ENCODE measurements around the gene FGF6. TPM values are rescaled to one million over a fixed set of nuclear protein-coding genes. Genes with fewer than 3 reads are reported as not detected.

Gene FGF6
- total RNA-seq, 1 donor from 2014 or later = not detected

DNA sequence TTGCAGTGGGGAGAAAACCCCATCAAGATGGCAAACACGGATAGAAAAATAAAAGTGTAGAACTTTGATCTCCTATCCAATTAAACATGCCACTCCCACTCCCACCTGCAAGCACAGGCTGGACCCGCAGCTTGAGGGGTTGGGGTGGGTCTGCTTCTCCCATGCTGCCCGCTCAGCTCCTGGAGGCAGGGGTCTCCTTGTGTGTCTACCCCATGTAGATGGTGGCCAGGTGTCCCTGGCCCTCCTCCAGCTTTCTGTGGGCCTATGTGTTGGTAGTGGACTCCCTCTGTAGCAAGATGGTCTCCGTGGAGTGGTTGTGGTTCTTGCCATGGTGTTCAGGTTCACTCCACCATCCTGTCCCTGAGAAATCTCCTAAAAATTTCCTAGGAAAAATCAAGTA, 42.6 kb downstream of the FGF6 start:
- no peaks in the 10 kb centered on the region for H3K9me3 Mint-ChIP-seq
- no peaks in the 10 kb centered on the region for H3K36me3 Mint-ChIP-seq (ENCODE audit: low read depth)
- H3K4me1 Mint-ChIP-seq (ENCODE audit: low read depth) = no peaks in the 10 kb centered on the region
- DNase-seq (ENCODE audit: low spot score) = no peak
- H3K27me3 Mint-ChIP-seq (ENCODE audit: insufficient read depth) = peaks cover 18% of the 10 kb centered on the region
- intact Hi-C loops (cut with micrococcal nuclease) = no loop called here
- no peak overlapping the region for H3K27ac Mint-ChIP-seq
- H3K4me3 Mint-ChIP-seq = no peak overlapping the region

DNA sequence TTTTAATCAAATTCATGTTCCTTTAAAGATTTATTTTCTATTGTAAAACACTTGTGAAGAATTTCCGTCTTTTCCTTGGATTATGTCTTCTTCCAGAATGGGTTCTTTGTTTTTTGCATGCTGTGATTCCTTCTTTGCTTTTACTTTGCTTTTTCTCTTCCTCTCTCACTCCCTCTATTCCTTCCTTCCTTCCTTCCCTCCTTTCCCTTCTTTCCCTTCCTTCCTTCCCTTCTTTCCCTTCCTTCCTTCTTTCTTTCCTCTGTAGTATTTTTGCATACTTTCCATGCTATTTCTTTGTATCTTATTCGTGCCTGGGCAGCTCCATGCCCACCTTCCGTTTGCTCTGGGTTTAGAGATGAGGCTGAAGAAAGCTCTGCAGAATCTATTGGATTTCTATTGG, 44.5 kb downstream of the FGF6 start:
- peaks cover 16% of the 10 kb centered on the region for H3K27me3 Mint-ChIP-seq (ENCODE audit: insufficient read depth)
- H3K4me3 Mint-ChIP-seq = no peak overlapping the region
- H3K9me3 Mint-ChIP-seq = no peaks in the 10 kb centered on the region
- intact Hi-C loops (cut with micrococcal nuclease) = no loop called here
- no peaks in the 10 kb centered on the region for H3K4me1 Mint-ChIP-seq (ENCODE audit: low read depth)
- no peak overlapping the region for H3K27ac Mint-ChIP-seq
- no peaks in the 10 kb centered on the region for H3K36me3 Mint-ChIP-seq (ENCODE audit: low read depth)
- DNase-seq (ENCODE audit: low spot score) = no peak

DNA sequence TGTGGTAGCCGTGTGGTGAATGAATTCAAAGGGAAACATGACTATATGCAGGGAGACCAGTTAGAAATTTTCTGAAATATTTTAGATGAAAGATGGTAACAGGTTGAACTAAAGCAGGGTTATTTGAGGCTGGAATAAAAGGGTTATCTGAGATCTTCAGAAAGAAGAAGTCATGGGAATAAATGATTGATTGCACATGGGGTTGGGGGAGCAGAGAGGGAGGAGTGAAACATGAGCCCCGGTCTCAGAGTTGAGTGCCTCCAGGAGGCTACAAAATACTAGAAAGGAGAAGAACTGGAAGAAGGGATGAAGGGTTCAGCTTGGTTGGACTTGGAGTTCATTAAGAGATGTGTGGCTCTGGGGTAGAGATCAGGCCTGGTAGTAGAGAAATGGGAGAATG, 49.8 kb downstream of the FGF6 start:
- no peak overlapping the region for H3K4me3 Mint-ChIP-seq

DNA sequence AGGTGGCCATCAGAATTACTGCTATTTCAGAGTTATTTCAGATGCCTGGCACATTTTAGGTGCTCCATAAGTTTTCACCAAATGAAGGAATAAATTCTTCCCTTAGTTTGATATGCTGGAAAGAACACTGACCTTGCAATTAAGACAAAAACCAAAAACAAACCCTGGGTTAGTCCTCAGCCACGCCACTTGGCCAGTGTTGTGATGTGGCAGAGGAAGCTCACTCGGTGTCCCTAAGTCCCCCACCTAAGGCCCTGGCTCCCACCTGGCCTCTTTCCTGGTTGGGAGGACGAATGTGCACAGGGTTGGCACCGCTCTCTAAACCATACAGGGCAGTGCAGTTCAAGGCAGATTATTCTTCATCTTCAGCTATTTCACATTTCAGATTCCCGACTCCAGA, 52.4 kb downstream of the FGF6 start:
- Mint-ChIP-seq H3K4me1 (ENCODE audit: low read depth) (no peaks in the 10 kb centered on the region), H3K27ac (no peak overlapping the region)

More for the DNA sequence above, 49.8 kb downstream of the FGF6 start:
- H3K36me3 Mint-ChIP-seq (ENCODE audit: low read depth) = no peaks in the 10 kb centered on the region
- H3K9me3 Mint-ChIP-seq = no peaks in the 10 kb centered on the region
- H3K27me3 Mint-ChIP-seq (ENCODE audit: insufficient read depth) = peaks cover 37% of the 10 kb centered on the region
- H3K4me1 Mint-ChIP-seq (ENCODE audit: low read depth) = no peaks in the 10 kb centered on the region
- intact Hi-C loops (cut with micrococcal nuclease) = no loop called here
- no peak overlapping the region for H3K27ac Mint-ChIP-seq
- no peak for DNase-seq (ENCODE audit: low spot score)

DNA sequence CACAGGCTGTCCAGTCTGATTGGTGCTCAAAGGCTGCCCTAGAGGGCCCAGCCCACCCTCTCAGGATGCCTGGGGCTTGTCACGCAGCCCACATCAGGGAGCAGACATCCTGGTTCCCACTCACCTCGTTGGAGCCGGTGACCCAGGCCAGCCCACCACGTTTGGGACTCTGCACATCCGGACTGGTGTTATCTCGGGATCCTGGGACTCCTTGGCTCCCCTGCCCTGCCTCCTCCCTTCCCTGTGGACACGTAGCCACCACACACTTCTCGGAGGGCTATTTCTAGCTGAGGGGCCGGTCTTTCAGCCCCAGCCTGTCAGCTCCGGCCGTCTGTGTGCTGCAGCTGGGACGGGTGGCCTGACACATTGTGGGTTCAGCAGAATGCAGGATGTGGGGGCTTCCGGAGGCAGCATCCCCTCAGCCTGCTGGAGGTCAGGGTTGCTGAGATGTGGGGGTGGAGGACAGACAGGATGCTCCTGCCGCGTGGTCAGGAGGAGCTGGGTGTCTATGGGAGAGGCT, 53.3 kb downstream of the FGF6 start:
- Mint-ChIP-seq H3K9me3 (no peaks in the 10 kb centered on the region), H3K27ac (no peak overlapping the region), H3K4me3 (no peak overlapping the region), H3K27me3 (ENCODE audit: insufficient read depth) (peaks cover 34% of the 10 kb centered on the region), H3K36me3 (ENCODE audit: low read depth) (no peaks in the 10 kb centered on the region), H3K4me1 (ENCODE audit: low read depth) (no peaks in the 10 kb centered on the region)
- no peak for DNase-seq (ENCODE audit: low spot score)
- intact Hi-C loops (cut with micrococcal nuclease) = no loop called here

More for the DNA sequence above, 52.4 kb downstream of the FGF6 start:
- Mint-ChIP-seq H3K9me3 (no peaks in the 10 kb centered on the region), H3K36me3 (ENCODE audit: low read depth) (no peaks in the 10 kb centered on the region), H3K4me3 (no peak overlapping the region), H3K27me3 (ENCODE audit: insufficient read depth) (peaks cover 34% of the 10 kb centered on the region)
- DNase-seq (ENCODE audit: low spot score) = no peak
- intact Hi-C loops (cut with micrococcal nuclease) = no loop called here

DNA sequence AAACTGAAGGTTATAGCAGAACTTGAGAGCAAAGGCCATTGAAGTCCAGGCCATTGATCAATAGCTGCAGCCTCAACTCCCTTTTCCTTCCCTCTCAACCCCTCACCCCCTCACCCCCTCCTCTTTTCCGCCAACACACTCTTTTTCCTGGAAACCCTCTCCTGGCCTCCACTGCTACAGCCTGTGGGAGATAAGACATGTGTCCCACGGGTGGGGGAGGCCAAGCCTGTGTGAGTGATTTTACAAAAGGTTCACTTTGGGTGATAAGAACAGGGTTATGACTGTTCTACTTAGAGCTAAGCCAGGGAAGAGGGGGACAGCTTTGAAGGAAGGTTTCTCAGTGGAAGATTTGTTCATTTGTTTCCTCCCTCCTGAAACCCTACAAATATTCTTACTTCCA, 57.0 kb downstream of the FGF6 start:
- Mint-ChIP-seq H3K4me3 (no peak overlapping the region), H3K4me1 (ENCODE audit: low read depth) (no peaks in the 10 kb centered on the region), H3K36me3 (ENCODE audit: low read depth) (no peaks in the 10 kb centered on the region), H3K27ac (no peak overlapping the region), H3K27me3 (ENCODE audit: insufficient read depth) (peaks cover 36% of the 10 kb centered on the region), H3K9me3 (no peaks in the 10 kb centered on the region)
- intact Hi-C loops (cut with micrococcal nuclease) = no loop called here
- no peak for DNase-seq (ENCODE audit: low spot score)

DNA sequence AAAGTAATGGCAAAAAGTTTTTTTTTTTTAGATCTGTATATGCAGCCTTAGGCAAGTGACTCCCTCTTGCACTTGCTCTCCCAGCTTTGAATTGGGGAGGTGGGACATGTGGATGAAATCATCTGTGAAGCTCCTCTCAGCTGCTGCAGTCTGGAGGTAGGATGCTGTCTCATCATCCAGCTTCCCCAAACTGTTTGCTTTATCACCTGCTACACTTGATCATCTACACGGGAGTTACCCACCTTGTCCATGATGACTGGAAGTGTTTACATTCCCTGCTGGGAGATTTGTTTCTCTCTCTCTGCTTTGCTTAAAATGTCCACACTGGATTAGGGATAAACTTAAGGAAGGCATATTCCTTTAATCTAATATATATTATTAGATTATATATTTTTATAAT, 57.6 kb downstream of the FGF6 start:
- Mint-ChIP-seq H3K4me1 (ENCODE audit: low read depth) (no peaks in the 10 kb centered on the region), H3K9me3 (no peaks in the 10 kb centered on the region), H3K27me3 (ENCODE audit: insufficient read depth) (peaks cover 32% of the 10 kb centered on the region), H3K27ac (no peak overlapping the region), H3K4me3 (no peak overlapping the region), H3K36me3 (ENCODE audit: low read depth) (no peaks in the 10 kb centered on the region)
- intact Hi-C loops (cut with micrococcal nuclease) = no loop called here
- DNase-seq (ENCODE audit: low spot score) = no peak

DNA sequence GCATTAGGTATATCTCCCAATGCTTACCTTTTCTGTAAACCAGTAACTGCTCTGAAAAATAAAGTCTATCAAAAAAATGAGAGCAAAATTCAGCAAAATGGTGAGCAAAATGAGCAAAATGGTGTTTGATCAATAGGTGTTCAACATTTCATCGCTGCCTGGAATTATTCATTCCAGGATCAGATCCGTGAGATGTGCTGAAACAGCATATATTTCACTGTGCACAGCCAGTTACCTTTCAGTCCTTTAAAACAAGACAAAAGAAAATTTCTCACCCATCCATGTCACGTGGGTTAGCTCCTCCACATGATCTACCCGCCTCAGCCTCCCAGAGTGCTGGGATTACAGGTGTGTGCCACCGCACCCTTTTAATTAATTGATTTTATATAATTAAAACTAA, 58.0 kb downstream of the FGF6 start:
- Mint-ChIP-seq H3K27ac (no peak overlapping the region), H3K27me3 (ENCODE audit: insufficient read depth) (peaks cover 29% of the 10 kb centered on the region), H3K4me1 (ENCODE audit: low read depth) (no peaks in the 10 kb centered on the region), H3K9me3 (no peaks in the 10 kb centered on the region), H3K4me3 (no peak overlapping the region), H3K36me3 (ENCODE audit: low read depth) (no peaks in the 10 kb centered on the region)
- intact Hi-C loops (cut with micrococcal nuclease) = no loop called here
- no peak for DNase-seq (ENCODE audit: low spot score)

DNA sequence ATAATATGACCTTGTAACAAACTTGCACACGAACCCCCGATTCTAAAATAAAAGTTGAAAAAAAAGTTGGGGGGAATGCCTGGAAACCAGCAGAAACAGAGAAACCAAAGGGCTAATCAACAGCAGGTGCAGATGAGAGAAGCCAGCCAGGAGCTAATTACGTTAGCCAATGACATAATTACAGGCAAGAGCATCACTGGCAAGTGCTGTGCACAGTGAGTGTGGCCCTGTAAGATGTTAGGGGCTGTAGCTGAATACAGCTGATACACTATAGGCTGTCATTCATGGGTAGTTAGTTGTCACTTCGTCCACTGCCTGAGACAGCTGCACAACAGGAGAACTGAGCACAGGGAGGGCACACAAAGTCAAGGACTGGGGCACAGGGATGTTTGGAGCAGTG, 58.8 kb downstream of the FGF6 start:
- H3K4me1 Mint-ChIP-seq (ENCODE audit: low read depth) = no peaks in the 10 kb centered on the region
- no peaks in the 10 kb centered on the region for H3K9me3 Mint-ChIP-seq
- no peaks in the 10 kb centered on the region for H3K36me3 Mint-ChIP-seq (ENCODE audit: low read depth)
- no peak for DNase-seq (ENCODE audit: low spot score)
- H3K4me3 Mint-ChIP-seq = no peak overlapping the region
- intact Hi-C loops (cut with micrococcal nuclease) = no loop called here
- peaks cover 31% of the 10 kb centered on the region for H3K27me3 Mint-ChIP-seq (ENCODE audit: insufficient read depth)
- H3K27ac Mint-ChIP-seq = no peak overlapping the region

Other genes with a start within 250 kb of the FGF6 start
- gene CCND2, start 172.1 kb downstream of the FGF6 start, total RNA-seq = 548 and 549 TPM in 2 replicates
- gene TIGAR, start 124.6 kb downstream of the FGF6 start, total RNA-seq = 14.4 TPM in 2 replicates
- not detected in 2 replicates for gene FGF23, start 66.1 kb downstream of the FGF6 start, total RNA-seq
- gene RAD51AP1, start 93.1 kb upstream of the FGF6 start, total RNA-seq = 34.1 and 39.4 TPM in 2 replicates
- 25.7 and 29.8 TPM in 2 replicates for gene DYRK4, start 116.4 kb upstream of the FGF6 start, total RNA-seq
- 0.65 and 1.1 TPM in 2 replicates for gene AKAP3, start 203.2 kb upstream of the FGF6 start, total RNA-seq
- gene NDUFA9, start 203.3 kb upstream of the FGF6 start, total RNA-seq = 118 and 123 TPM in 2 replicates

Measured in activated T-helper 1 cell treated with anti-CD3 and anti-CD28 coated beads, Interleukin-12 subunit alpha, Interleukin-12 subunit beta, Interleukin-2, Interleukin-4 antibody, amounts not matched to agents 30 ng/mL and 10 ng/mL and 1 ng/mL, durations not matched to agents 14 hours and 24 hours and 36 hours (primary cell).